ENCODE data around the gene ZNF217.
A peak's percentile ranks its signal among the peaks of the same experiment; 100 is the strongest.
"Not testable (repeated sequence)": the region's sequence is repeated elsewhere in the genome, so short reads cannot be mapped to it uniquely, and the experiment has no call there.

ZNF217 gene

DNA sequence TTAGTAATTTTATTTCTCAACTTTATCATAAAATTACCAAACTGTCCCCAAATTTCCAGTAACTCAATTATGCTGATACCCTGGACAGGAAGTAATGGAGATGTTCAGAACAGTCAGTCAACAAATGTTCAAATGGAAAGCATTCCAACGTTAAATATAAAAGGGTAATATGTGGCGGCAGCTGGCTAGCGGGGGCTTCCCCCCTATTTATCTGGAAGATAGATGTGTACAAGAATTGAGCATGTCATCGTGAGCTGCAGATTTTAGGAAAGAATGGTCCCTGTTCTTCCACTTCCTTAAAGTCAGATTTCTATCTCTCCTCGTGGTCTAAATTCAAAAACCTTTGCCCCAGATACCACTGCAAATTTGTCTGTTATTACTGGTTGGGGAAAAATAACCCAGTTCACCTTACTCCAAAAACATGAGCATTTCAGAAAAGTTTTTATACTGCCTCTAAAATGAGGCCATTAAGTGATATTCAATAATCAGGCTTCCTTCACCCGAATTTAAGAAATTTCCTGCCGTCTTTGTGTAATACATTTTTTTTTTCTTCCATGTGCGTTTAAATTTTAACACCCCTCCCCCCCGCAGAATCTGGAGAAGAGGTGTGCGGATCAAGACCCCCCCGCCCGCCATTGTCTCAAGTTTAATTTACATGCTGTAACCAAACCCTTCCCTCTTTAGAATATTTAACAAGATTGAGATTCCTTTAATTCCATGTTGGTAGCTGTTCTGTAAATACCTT, 4.1 kb downstream of the ZNF217 start:
- peak overlapping the region; percentile 6; the same call in 1 of the 2 replicates for H3K4me3 ChIP-seq (replicated peaks; ENCODE audit: insufficient read depth, low read length)
- peak overlapping the region; percentile 93 for H3K27ac ChIP-seq (replicated peaks)
- peak; percentile 83 for TF ChIP-seq SPI1 (IDR thresholded peaks at IDR 0.05; ENCODE audit: borderline replicate concordance, low read depth)
- peak in 1 of 2 experiments; percentile 34 for DNase-seq (ENCODE audit: low read depth in 1 of 2, low spot score in 1 of 2)
- not testable (repeated sequence) for H3K27me3 ChIP-seq (ENCODE audit: insufficient read depth, poor library complexity, severe bottlenecking)

GRCh38 chr20:53587157-53587703, 6.4 kb downstream of the ZNF217 start:
- peak overlapping the region; percentile 17 for H3K27ac ChIP-seq (replicated peaks)
- not testable (repeated sequence) for H3K4me3 ChIP-seq (replicated peaks; ENCODE audit: insufficient read depth, low read length)

DNA sequence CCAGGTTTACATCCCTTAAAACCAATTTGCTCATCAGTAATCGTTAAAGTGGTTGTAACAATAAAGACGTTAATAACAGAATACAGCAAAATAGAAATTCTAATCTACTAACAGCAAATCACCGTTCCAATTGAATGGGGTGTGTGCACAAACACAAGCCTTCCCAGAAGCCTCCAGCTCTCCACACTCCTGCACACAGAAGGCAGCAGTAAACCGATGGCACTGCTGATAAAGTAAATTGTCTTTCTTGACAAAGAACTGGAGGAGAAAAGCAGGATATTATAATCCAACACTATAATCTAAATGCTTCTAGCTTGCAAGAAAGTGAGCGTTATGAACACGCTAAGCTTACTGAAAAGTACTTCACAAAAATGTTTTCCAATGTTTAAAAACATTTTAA, 7.0 kb downstream of the ZNF217 start:
- TF ChIP-seq POLR2AphosphoS5 (IDR thresholded peaks at IDR 0.05; ENCODE audit: low read depth), result no peak
- no peak for TF ChIP-seq SPI1 (IDR thresholded peaks at IDR 0.05; ENCODE audit: borderline replicate concordance, low read depth)
- TF ChIP-seq, protein P1, sequence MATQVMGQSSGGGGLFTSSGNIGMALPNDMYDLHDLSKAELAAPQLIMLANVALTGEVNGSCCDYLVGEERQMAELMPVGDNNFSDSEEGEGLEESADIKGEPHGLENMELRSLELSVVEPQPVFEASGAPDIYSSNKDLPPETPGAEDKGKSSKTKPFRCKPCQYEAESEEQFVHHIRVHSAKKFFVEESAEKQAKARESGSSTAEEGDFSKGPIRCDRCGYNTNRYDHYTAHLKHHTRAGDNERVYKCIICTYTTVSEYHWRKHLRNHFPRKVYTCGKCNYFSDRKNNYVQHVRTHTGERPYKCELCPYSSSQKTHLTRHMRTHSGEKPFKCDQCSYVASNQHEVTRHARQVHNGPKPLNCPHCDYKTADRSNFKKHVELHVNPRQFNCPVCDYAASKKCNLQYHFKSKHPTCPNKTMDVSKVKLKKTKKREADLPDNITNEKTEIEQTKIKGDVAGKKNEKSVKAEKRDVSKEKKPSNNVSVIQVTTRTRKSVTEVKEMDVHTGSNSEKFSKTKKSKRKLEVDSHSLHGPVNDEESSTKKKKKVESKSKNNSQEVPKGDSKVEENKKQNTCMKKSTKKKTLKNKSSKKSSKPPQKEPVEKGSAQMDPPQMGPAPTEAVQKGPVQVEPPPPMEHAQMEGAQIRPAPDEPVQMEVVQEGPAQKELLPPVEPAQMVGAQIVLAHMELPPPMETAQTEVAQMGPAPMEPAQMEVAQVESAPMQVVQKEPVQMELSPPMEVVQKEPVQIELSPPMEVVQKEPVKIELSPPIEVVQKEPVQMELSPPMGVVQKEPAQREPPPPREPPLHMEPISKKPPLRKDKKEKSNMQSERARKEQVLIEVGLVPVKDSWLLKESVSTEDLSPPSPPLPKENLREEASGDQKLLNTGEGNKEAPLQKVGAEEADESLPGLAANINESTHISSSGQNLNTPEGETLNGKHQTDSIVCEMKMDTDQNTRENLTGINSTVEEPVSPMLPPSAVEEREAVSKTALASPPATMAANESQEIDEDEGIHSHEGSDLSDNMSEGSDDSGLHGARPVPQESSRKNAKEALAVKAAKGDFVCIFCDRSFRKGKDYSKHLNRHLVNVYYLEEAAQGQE (IDR thresholded peaks at IDR 0.05; ENCODE audit: insufficient replicate concordance, low read depth), result no peak
- no peak for DNase-seq (ENCODE audit: low read depth in 1 of 2, low spot score in 1 of 2)
- Histone ChIP-seq H3K27me3 (ENCODE audit: insufficient read depth, poor library complexity, severe bottlenecking) (no peaks in the 10 kb centered on the region), H3K4me3 (replicated peaks; ENCODE audit: insufficient read depth, low read length) (no peak overlapping the region), H3K27ac (replicated peaks) (peak overlapping the region; percentile 17)

More at GRCh38 chr20:53587157-53587703, 6.4 kb downstream of the ZNF217 start:
- not testable (repeated sequence) for DNase-seq (ENCODE audit: low read depth in 1 of 2, low spot score in 1 of 2); H3K27me3 ChIP-seq (ENCODE audit: insufficient read depth, poor library complexity, severe bottlenecking)

DNA sequence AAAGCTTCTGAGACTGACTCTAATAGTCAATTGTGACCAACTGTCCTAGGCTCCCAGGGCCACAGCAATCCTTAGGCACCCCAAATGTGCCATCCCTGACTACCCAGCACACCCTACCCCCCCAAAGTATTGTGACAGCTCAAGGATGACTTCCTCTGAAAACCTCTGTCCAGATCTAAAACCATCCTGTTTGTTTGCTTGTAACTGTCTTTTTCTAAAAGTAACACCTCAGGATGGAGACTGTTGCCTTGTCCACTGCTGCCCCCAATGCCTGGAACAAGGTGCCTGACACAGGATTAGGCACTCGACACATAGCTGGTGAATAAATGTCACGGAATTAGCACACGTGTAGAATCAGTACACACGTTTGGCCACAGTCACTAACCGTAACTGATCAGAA, 7.7 kb downstream of the ZNF217 start:
- DNase-seq (ENCODE audit: low read depth in 1 of 2, low spot score in 1 of 2); H3K27me3 ChIP-seq (ENCODE audit: insufficient read depth, poor library complexity, severe bottlenecking); H3K4me3 ChIP-seq (replicated peaks; ENCODE audit: insufficient read depth, low read length): not testable (repeated sequence)
- H3K27ac ChIP-seq (replicated peaks), result peak overlapping the region; percentile 17

DNA sequence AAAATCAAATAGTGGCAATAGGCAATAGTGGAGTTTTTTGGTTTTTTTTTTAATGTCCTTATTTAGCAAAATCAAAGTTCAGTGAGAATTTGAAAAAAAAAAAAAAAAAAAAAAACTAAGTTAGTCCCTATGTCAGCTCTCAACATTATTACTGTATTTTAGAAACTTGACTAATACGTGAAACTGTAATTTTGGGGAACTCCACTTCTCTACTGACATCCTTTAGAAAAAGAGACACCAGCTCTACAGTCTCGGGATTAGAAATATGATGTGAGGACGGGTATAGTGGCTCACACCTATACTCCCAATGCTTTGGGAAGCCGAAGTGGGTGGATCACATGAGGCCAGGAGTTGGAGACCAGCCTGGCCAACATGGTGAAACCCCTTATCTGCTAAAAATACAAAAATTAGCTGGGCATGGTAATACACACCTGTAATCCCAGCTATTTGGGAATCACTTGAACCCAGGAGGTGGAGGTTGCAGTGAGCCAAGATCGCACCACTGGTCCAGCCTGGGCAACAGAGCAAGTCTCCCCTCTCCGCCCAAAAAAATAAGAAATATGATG, 8.6 kb downstream of the ZNF217 start:
- H3K4me3 ChIP-seq (replicated peaks; ENCODE audit: insufficient read depth, low read length); DNase-seq (ENCODE audit: low read depth in 1 of 2, low spot score in 1 of 2); H3K27ac ChIP-seq (replicated peaks): not testable (repeated sequence)

DNA sequence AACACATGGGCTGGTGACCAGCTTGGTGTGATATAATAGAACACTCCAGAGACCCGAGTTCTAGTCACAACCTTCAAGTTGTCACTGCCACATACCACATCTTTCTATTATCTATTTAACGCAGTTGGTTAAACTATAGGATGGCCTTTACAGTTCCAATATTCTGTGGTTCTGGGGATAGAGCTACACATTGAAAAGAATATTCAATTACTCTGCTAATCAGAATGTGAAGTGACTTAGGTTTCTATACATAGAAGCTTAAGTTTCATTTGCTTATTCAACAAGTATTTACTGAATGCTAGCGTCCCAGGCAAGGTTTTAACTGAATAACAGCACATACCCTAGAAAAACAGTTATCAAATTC, 9.1 kb downstream of the ZNF217 start:
- DNase-seq (ENCODE audit: low read depth in 1 of 2, low spot score in 1 of 2); H3K27me3 ChIP-seq (ENCODE audit: insufficient read depth, poor library complexity, severe bottlenecking); H3K4me3 ChIP-seq (replicated peaks; ENCODE audit: insufficient read depth, low read length): not testable (repeated sequence)
- H3K27ac ChIP-seq (replicated peaks), result peak overlapping the region; percentile 11; the same call in 1 of the 2 replicates

More for the DNA sequence above, 8.6 kb downstream of the ZNF217 start:
- H3K27me3 ChIP-seq (ENCODE audit: insufficient read depth, poor library complexity, severe bottlenecking), result not testable (repeated sequence)

GRCh38 chr20:53583660-53584549, 9.7 kb downstream of the ZNF217 start:
- H3K27me3 ChIP-seq (ENCODE audit: insufficient read depth, poor library complexity, severe bottlenecking); H3K4me3 ChIP-seq (replicated peaks; ENCODE audit: insufficient read depth, low read length); DNase-seq (ENCODE audit: low read depth in 1 of 2, low spot score in 1 of 2): not testable (repeated sequence)
- H3K27ac ChIP-seq (replicated peaks), result peak overlapping the region; percentile 24
